ENCODE data around the gene EYA2. TPM values are rescaled to one million over a fixed set of nuclear protein-coding genes. Genes with fewer than 3 reads are reported as not detected.

EYA2 gene
- total RNA-seq, 4 donors from 2014 or later, result 8.9 to 18.0 (median 9.5) TPM

DNA sequence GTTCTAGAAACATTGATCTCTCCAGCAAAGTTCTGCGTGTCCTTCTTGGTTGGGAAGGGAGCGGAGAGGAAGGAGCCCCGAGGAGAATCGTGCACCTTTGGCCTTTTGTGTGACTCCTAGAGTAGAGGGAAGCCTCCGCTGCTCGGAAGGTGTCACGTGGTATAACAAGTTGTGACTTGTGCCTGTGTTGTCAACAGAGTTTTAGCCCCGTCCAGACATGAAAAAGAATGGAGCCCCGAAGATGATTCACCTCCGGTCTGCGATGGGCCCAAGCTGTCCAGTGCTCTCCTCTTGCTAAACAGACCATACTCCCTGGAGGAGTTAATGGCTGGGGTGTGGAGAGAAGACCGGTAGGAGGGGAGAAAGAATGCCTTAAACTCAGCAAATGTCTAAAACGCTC lies 7.0 kb downstream of the EYA2 start:
- no peak for ATAC-seq (ENCODE audit: low FRiP score)
- TF ChIP-seq, protein P1, sequence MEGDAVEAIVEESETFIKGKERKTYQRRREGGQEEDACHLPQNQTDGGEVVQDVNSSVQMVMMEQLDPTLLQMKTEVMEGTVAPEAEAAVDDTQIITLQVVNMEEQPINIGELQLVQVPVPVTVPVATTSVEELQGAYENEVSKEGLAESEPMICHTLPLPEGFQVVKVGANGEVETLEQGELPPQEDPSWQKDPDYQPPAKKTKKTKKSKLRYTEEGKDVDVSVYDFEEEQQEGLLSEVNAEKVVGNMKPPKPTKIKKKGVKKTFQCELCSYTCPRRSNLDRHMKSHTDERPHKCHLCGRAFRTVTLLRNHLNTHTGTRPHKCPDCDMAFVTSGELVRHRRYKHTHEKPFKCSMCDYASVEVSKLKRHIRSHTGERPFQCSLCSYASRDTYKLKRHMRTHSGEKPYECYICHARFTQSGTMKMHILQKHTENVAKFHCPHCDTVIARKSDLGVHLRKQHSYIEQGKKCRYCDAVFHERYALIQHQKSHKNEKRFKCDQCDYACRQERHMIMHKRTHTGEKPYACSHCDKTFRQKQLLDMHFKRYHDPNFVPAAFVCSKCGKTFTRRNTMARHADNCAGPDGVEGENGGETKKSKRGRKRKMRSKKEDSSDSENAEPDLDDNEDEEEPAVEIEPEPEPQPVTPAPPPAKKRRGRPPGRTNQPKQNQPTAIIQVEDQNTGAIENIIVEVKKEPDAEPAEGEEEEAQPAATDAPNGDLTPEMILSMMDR (IDR thresholded peaks at IDR 0.05), result no peak
- DNase-seq (ENCODE audit: low spot score), result no peak

DNA sequence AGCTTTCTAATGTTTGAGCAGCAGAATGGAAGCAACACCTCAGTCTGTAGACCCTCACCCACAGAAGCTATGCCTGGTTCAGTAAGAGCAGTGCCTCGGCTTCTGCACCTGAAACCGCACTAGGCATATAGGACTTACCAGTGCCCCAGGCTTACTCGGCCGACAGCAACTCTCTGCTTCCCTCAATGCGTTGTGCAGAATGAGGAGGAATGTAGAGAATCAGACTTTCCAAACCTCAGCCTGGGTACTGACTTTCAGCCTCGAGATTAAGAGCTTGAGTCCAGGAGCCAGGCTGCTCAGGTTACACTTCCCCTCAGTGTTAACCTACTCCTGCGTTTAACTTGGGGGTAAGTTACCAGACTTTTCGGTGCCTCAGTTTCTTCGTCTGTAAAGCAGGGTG lies 8.6 kb downstream of the EYA2 start:
- TF ChIP-seq, protein P1 (IDR thresholded peaks at IDR 0.05), result no peak
- no peak for DNase-seq (ENCODE audit: low spot score)
- ATAC-seq (ENCODE audit: low FRiP score), result no peak

DNA sequence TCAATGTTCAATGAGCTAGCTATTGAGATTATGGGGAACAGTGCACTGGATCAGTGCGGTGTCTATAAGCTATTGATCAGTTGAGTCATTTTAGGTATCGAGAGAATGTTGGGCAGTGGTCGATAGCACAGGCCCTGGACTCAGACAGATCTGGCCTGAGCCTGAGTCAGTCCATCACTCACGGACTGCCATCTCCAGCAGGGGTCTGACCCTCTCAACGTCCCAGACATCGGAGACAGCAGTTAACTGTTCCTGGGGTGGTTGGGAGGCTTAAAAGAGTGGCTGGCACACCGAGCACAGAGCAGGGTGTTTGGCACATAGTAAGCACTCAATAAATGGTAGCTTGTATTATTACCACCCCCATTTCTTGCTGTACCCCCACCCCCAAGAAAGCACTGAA lies 9.3 kb downstream of the EYA2 start:
- no peak for DNase-seq (ENCODE audit: low spot score)
- TF ChIP-seq, protein P1 (IDR thresholded peaks at IDR 0.05), result no peak
- no peak for ATAC-seq (ENCODE audit: low FRiP score)

DNA sequence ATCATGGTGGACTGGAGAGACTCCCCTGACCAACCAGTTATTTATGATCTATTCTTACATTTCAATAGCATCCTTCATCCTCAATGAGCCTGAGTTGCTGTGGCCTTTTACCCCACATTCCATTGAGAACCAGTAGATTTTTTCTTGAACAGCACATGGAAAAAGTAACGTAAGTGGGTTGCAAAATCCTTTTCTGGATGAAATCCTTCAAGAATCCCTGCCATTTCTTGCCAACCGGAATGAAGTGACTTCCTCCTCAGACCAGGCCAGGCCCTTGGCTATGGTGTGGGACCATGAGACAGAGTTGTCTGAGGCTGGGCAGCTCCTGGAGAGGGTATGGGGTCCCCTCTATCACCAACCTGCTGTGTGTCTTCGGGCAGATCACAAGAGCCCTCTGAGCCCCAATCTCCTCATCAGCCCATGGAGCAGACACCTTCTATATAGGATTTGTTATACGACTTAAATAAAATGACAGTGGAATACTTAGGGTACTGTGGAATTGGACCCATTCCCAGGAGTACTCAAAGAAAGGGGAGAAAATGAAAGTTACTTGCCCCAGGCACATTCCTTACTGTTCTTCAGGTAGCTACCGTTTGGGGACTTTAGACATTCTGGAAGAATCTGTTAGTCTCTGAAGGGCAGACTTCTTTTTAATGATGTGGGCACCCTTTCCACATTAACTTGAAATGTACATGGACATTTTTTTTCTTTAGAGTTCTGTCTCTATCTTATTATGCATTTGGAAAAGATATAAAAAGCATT lies 10.9 kb downstream of the EYA2 start:
- TF ChIP-seq, protein P1 (IDR thresholded peaks at IDR 0.05), result no peak
- ATAC-seq (ENCODE audit: low FRiP score) (no peak), DNase-seq (ENCODE audit: low spot score) (no peak)

DNA sequence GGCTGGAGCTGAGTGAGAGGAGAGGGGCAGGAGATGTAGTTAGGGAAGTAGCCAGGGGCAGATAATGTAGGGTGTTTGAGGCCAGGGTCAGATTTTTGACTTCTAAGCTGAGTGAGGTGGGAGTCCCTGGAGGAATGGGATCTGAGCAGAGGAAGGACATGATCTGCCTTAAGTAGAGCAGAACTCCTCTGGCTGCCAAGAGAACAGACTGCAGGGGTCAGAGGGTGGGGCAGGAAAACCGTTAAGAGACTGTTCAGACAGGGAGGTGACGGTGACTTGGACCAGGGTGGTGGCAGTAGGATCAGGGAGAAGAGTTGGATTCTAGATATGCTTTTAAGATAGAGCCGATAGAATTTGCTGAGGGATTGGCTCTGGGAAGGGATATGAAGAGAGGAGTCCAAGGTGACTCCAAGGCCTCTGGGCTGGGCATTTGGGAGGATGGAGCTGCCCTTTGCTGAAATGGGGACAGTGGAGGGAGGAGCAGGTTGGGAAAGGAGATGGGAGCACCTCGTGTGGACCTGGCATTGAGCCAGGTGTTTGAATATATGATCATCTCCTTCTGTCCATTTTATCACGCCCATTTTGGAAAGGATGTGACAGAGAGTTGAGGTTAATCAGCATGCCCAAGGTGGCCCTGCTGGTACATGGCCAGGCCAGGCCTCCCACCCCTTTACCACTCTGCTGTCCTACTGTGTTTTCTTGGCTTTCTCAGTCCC lies 18.8 kb downstream of the EYA2 start:
- no peak for ATAC-seq (ENCODE audit: low FRiP score)
- no peak for DNase-seq (ENCODE audit: low spot score)
- TF ChIP-seq, protein P1 (IDR thresholded peaks at IDR 0.05), result no peak

DNA sequence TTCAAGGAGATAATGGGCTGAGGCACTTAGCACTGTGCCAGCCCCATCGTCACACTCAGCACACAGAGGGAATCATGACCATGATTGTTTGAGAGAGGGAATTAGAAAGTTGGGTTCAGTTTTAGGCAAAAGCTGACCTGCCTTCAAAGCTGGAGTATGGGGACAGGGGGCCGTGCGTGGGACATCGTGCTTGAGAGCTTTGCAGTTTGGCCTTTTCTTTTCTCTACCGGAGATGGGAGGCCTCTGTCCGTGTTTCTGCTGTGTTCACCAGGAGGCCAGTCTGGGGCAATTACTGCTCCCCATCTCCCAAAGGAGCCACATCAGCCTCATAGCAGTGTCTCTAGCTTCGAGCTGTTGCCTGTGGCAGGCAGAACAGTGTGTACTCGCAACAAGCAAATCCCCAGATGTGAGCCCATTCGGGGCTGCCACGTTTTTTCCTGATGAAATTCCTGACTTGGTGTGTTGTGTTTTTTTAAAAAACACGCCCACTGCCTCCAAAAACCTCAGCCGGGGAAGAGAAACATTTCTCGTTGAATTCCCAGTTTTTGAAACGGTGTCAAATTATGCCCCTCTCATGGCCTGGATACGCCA lies 20.2 kb downstream of the EYA2 start:
- ATAC-seq (ENCODE audit: low FRiP score), result no peak
- no peak for DNase-seq (ENCODE audit: low spot score)
- TF ChIP-seq, protein P1 (IDR thresholded peaks at IDR 0.05), result no peak
